Stimulated activated CD4-positive, alpha-beta T cell treated with anti-CD3 and anti-CD28 coated beads, Interleukin-1b, Interleukin-23, amount 100 ng/mL, for 1 hour (primary cell): ENCODE results near the gene AMOTL1.
"Not testable (repeated sequence)": the region's sequence is repeated elsewhere in the genome, so short reads cannot be mapped to it uniquely, and the experiment has no call there.

ENCODE experiments used
- DNase-seq, 2 donors: peaks; one replicate each; pipeline ENCODE4 v3.0.0-alpha.2; 2020; ENCODE audit warnings: low read depth in 2 of 2

Gene AMOTL1

DNA sequence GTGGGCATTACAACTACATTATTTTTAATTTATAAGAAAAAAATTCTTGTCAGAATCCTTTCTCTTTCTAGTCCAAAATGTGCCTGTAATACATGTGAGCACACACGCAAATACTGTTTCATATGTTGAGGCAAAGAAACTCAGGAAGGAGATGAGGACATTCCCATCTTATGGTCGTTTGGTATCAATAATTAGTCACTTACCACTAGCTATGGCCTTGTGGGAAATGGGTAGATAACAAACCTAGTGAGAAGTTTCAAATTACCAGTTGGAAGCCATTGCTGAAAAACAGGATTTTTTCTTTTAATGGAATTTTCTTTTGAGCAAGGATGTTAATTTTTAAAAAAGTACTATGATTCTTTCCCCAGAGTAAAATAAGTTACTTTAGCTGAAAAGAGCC is 25.7 kb downstream of the AMOTL1 start:
- no peak for DNase-seq

DNA sequence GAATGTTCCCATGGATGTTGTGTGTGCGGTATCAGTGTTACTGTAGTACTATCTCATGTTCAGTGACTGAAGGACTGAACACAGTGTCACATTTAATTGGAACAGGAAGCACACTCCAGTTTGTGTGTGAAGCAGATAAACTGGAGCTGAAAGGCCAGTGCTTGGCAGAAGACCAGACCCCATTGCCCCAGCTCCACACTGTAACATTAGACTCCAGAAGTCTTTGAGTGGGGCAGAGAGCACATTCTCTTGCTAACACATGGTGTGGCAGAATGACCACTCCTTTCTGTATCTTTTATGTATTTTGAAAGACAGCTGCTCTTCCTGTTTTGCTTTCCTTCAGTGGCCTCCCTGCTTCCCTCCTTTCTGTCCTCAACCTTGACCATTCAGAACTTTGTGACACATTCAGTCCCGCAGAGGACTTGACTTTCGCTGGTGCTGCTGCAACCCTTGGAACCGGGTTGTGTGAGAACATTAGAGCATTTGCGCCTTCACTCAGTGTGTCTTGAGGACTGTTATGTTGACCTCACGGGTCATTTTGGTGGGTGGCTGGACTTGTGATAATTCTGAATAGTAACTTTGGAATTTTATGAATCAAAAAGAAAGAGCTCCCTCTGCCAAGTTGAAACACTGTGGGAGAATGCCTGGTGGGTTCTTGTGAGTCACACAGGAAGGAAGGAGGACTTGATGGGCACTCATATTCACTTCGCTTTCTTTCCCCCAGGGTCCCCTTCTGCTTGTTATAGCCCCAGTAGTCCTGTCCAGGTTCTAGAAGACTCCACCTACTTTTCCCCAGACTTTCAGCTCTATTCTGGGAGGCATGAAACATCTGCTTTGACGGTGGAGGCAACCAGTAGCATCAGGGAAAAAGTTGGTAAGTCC is 26.4 kb downstream of the AMOTL1 start:
- DNase-seq, result no peak

- no peak for DNase-seq
Observed at GRCh38 chr11:94795476-94796189, 27.5 kb downstream of the AMOTL1 start.

- no peak for DNase-seq
Observed at GRCh38 chr11:94796190-94796580, 28.0 kb downstream of the AMOTL1 start.

- no peak for DNase-seq
Observed at GRCh38 chr11:94796863-94797262, 28.7 kb downstream of the AMOTL1 start.

DNA sequence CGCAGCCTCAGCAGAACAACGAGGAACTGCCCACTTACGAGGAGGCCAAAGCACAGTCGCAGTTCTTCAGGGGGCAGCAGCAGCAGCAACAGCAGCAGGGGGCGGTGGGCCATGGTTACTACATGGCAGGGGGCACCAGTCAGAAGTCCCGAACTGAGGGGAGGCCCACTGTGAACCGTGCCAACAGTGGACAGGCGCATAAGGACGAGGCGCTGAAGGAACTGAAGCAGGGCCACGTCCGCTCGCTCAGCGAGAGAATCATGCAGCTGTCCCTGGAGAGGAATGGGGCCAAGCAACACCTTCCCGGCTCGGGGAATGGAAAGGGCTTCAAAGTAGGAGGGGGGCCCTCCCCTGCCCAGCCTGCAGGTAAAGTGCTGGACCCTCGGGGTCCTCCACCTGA is 31.6 kb downstream of the AMOTL1 start:
- no peak for DNase-seq

DNA sequence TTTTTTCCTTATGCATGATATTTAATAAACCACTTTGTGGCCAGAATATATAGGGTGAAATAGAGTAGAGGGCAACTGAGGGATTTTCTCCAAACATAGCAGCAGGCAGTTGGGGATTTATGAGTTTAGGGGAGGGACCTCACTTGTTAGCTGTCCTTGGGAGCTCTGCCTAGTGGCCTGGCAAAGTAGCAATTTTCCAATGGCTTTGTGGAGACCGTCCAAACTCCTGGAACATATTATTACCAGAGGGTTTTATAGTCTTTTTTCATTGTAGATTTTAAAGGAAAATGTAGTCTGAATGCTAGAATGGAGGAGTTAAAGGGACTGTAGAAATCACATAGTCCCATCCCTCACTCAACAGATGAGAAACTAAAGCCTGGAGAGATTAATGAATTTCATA is 32.3 kb downstream of the AMOTL1 start:
- no peak for DNase-seq

GRCh38 chr11:94801866-94802460 is 33.8 kb downstream of the AMOTL1 start:
- DNase-seq, result no peak

GRCh38 chr11:94802501-94802900 is 34.3 kb downstream of the AMOTL1 start:
- DNase-seq, result no peak

DNA sequence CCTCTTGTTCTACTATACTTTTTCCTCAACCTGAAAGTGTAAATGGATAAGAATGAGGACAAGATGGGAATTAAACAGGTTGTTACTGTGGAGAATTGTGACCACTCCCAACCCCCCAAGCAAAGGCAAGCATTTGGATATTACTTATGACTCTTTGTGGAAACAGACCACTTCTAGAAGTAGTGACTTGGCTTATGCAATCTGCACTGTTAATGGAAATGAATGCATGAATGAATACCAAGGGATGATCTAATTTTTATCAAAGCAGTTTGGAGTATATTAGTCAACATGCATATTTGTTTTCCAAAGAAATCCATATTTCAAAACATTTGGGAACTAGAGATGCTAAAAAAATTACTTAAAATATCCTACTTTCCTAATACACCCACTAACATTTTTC is 35.3 kb downstream of the AMOTL1 start:
- DNase-seq, result no peak

DNA sequence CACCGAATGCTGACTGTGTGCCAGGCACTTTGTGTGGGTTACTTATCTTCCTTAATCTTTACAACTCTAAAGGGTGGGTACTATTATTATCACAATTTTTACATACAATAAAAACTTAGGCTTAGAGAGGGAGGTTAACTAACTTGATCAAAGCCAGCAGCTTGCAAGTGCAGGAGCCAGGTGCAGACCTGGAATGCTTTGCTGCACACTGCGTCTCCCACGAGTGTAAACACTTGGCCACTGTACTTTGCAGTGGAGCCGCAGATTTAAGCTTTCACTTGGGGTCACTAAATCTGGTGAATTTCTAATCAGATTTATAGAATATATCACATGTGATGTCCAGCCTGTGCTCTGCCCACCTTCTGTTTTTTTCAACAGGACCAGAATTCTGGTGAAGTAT is 36.7 kb downstream of the AMOTL1 start:
- no peak for DNase-seq

DNA sequence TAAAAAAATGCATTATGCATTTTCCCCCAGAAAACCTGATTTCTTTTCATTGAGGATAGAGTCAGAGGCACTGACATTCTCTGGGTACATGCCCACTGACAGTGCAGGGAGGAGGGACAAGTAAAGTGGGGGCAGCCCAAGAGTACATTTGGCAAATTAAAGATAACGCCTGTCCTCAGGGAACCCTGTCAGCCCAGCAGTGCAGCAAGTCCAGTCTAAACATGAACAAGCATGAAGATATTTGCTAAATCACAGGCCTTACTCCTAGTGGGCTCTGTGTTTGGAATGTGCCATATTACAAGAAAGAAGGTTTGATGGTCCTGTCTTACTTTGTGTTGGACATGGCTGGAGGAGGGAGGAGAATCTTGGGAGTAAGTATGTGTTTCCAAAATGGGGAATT is 37.9 kb downstream of the AMOTL1 start:
- DNase-seq, result no peak

- DNase-seq, result no peak
Observed at GRCh38 chr11:94806419-94806818, 38.3 kb downstream of the AMOTL1 start.

DNA sequence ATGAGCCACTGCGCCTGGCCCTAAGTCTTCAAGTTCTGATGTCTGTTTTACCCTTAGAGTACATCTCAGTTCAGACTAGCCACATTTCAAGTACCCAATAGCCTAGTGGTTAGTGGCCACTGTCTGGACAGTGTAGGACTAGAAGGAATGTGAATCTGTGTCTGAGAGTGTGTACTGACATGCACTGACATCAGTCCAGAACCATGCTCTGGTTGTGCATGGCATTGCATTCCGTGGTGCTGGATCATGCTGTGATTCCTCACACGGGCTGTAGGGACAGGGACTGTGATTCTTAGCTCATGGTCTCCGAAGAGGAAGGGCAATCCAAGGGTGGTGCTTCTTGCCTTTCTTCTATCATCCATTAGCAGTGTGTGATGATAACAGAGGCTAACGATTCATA is 41.1 kb downstream of the AMOTL1 start:
- no peak for DNase-seq

DNA sequence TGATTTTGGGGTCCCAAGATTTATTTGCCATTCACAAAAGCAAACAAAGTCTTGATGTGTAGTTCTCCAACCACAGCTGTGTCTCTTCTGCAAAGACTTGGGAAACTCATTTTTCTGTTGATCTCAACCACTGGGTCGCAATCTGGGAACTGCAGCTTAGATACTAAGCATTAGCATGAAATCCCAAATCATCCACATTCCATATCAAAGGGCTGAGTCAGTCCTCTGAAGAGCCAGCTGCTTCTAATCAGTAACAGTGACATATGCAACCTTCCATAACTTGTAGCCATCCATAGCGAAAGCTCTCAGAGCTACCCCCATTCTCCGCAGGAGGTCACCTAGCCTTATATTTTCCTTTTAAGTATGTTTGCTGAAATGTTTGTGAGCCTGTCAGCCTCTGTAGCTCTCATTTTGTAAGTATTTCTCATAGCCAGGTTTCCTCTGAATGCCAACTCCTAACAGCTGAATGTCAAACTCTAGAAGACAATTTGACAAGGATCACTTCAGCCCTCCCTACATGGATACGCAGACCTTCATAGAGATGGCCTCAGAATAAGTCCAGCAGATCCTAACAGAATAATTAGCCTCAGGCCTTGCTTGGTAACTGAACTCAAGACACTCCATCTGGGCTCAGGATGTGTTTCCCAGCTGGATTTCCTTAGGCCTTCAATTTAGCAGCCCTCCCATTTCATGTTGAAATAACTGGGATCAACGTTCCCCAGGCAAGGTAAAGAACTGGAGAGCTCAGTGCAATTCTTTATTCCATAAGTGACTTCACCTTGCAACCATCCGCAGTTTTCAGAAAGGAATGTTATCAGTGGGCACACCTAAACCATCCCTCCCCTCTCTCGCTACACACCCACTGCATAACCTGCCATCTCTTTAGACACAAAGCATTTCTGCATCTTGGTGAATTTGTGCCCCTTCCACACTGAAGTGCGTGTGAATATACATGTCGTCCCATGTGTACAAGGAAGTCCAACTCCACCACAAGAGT is 44.9 kb downstream of the AMOTL1 start:
- not testable (repeated sequence) for DNase-seq

GRCh38 chr11:94814272-94814976 is 46.3 kb downstream of the AMOTL1 start:
- DNase-seq, result no peak

- DNase-seq, result no peak
Observed at GRCh38 chr11:94815705-94816344, 47.7 kb downstream of the AMOTL1 start.

GRCh38 chr11:94820480-94820879 is 52.3 kb downstream of the AMOTL1 start:
- DNase-seq, result no peak

- DNase-seq, result no peak
Observed at GRCh38 chr11:94821439-94821838, 53.3 kb downstream of the AMOTL1 start.

DNA sequence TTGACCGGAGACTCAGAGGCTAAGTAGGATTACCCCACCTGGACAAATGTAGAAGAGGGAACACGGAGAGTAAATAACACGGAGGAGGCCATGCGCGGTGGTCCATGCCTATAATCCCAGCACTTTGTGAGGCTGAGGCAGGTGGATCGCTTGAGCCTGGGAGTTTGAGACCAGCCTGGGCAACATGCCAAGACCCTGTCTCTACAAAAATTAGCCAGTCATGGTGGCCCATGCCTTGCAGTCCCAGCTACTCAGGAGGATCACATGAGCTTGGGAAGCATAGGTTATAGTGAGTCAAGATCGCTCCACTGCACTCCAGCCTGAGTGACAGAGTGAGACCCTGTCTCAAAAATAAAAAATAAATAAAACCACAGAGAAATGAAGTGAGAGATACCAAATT is 53.9 kb downstream of the AMOTL1 start:
- DNase-seq, result no peak
